Transverse colon (tissue), 4 donors: Measurements from ENCODE around the gene GPR78. TPM values are rescaled to one million over a fixed set of nuclear protein-coding genes. Genes with fewer than 3 reads are reported as not detected.

ENCODE experiments used
- DNase-seq: peaks from one replicate; pipeline ENCODE4 v3.0.0-alpha.2; 2019
- H3K27ac ChIP-seq, 4 donors: fragments of 200-600 bp; sonication (generic); 2 replicates each; pipeline ENCODE4 v1.5.1; 2016 to 2018; ENCODE audit warnings: inconsistent platforms in 4 of 4
- H3K27me3 ChIP-seq: fragments of 200-600 bp; sonication (generic); 2 replicates; pipeline ENCODE4 v1.5.1; 2017; ENCODE audit warnings: inconsistent platforms
- H3K36me3 ChIP-seq, 4 donors: fragments of 200-600 bp; sonication (generic); 2 replicates each; pipeline ENCODE4 v1.5.1; 2017 to 2019; ENCODE audit warnings: inconsistent platforms in 4 of 4
- H3K4me1 ChIP-seq, 4 donors: fragments of 200-600 bp; sonication (generic); 2 replicates each; pipeline ENCODE4 v1.5.1; 2017 to 2020; ENCODE audit warnings: inconsistent platforms in 4 of 4
- H3K4me3 ChIP-seq, 4 donors: fragments of 200-600 bp; sonication (generic); 1 replicate in 1 of 4; 2 replicates in 3 of 4; pipeline versions ENCODE4 v1.5.1 to v1.6.1; 2017 to 2019; ENCODE audit warnings: inconsistent platforms in 4 of 4
- H3K9me3 ChIP-seq, 2 donors: fragments of 200-600 bp; sonication (generic); 2 replicates each; pipeline ENCODE4 v1.5.1; 2017 to 2019; ENCODE audit warnings: inconsistent platforms in 2 of 2
- CTCF ChIP-seq, 5 experiments: fragments of 200-600 bp in 3 of 5; fragments of 450-650 bp in 2 of 5; sonication (generic) in 3 of 5; IDR thresholded peaks; 1 replicate in 2 of 5; 2 replicates in 3 of 5; pipeline ENCODE4 v1.5.1; 2016 to 2017; ENCODE audit warnings: antibody characterized with exemption in 5 of 5, inconsistent platforms in 3 of 5, mild to moderate bottlenecking in 2 of 5, moderate library complexity in 1 of 5
- EP300 ChIP-seq: sonication (generic); formaldehyde crosslinking; IDR thresholded peaks from one replicate; pipeline ENCODE4 v1.6.1; 2017; ENCODE audit warnings: antibody characterized with exemption, low read depth
- POLR2A ChIP-seq: fragments of 450-650 bp; IDR thresholded peaks from one replicate; pipeline ENCODE4 v1.6.1; 2016; ENCODE audit warnings: antibody characterized with exemption, mild to moderate bottlenecking, moderate library complexity
- POLR2AphosphoS5 ChIP-seq, 3 donors: sonication (generic); formaldehyde crosslinking; IDR thresholded peaks; one replicate each; pipeline ENCODE4 v1.6.1; 2016; ENCODE audit warnings: antibody characterized with exemption in 3 of 3
- WGBS, 2 donors: methylation state at CpG; one replicate each; pipeline ENCODE4 v1.1.5; 2018; ENCODE audit warnings: low coverage in 1 of 2; 5-methylcytosine and 5-hydroxymethylcytosine counted together
- in situ Hi-C, 4 donors: fragments of 200-750 bp; cut with MboI; loops; one replicate each; pipeline versions ENCODE4 v1.15.0 to v1.15.1; 2017; ENCODE audit warnings: low sequenced_read_pairs in 3 of 4, low pct_ligation_motif_present in 1 of 4, low pct_unique_long_range_greater_than_20kb in 1 of 4
- intact Hi-C: fragments of 100-400 bp; cut with DNase I; formaldehyde crosslinking; loops from one replicate; pipeline ENCODE4 v1.15.1; 2023; ENCODE audit warnings: low total_unique reads
- total RNA-seq, 4 donors: library from RNA; depleted of rRNA; stranded (reverse); fragments of >200 nt; gene quantifications; one replicate each; pipeline ENCODE4 v1.1.0, GENCODE V29; 2016

The GPR78 gene
- total RNA-seq, 4 donors from 2014 or later, result 0.14 TPM; not detected in 3

- Histone ChIP-seq H3K36me3 (no peaks in the 10 kb centered on the region), H3K27me3 (peaks cover 8% of the 10 kb centered on the region), H3K9me3 (no peaks in the 10 kb centered on the region), H3K4me1 (no peaks in the 10 kb centered on the region), H3K4me3 (no peak overlapping the region), H3K27ac (no peak overlapping the region)
- no peak for DNase-seq
- intact Hi-C loops (loop anchor here (10.0 kb wide), 1 partner anchor 313 kb away; no protein-coding TSS in a partner anchor), in situ Hi-C loops (no loop called here)
- 75% methylated on average over 10 of the region's 10 CpGs; no CpG with 5 or more reads in 1 of the 2 donors for WGBS, 2 donors
- no peak for TF ChIP-seq EP300
- TF ChIP-seq POLR2A, result no peak
- no peak for TF ChIP-seq POLR2AphosphoS5 (IDR thresholded peaks at IDR 0.05)
- TF ChIP-seq CTCF (IDR thresholded peaks at IDR 0.05), result no peak
These were observed 21.4 kb downstream of the GPR78 start for GRCh38 chr4:8601556-8601955.

- intact Hi-C loops, result loop anchor here (10.0 kb wide), 1 partner anchor 312 kb away; no protein-coding TSS in a partner anchor
- peaks cover 21% of the 10 kb centered on the region for H3K27me3 ChIP-seq
- WGBS, 2 donors, result 61% methylated on average over 16 of the region's 19 CpGs; no CpG with 5 or more reads in 1 of the 2 donors
These were observed 22.7 kb downstream of the GPR78 start for GRCh38 chr4:8602686-8603430.

GRCh38 chr4:8603931-8604330 lies 23.7 kb downstream of the GPR78 start:
- no peak overlapping the region for H3K27ac ChIP-seq
- TF ChIP-seq POLR2AphosphoS5 (IDR thresholded peaks at IDR 0.05) (no peak), EP300 (no peak)
- 88% methylated on average over 22 of the region's 22 CpGs; no CpG with 5 or more reads in 1 of the 2 donors for WGBS, 2 donors
- H3K4me1 ChIP-seq, result peaks cover 0 to 6% (median 0%) of the 10 kb centered on the region in 4 donors
- no peak for DNase-seq
- intact Hi-C loops (loop anchor here (10.0 kb wide), 1 partner anchor 311 kb away; no protein-coding TSS in a partner anchor), in situ Hi-C loops (no loop called here)
- peaks cover 27% of the 10 kb centered on the region for H3K27me3 ChIP-seq
- H3K36me3 ChIP-seq, result no peaks in the 10 kb centered on the region
- no peaks in the 10 kb centered on the region for H3K9me3 ChIP-seq
- no peak overlapping the region for H3K4me3 ChIP-seq

More at GRCh38 chr4:8602686-8603430, 22.7 kb downstream of the GPR78 start:
- Histone ChIP-seq H3K9me3 (no peaks in the 10 kb centered on the region), H3K4me1 (peaks cover 0 to 5% (median 0%) of the 10 kb centered on the region in 4 donors), H3K36me3 (no peaks in the 10 kb centered on the region), H3K4me3 (no peak overlapping the region), H3K27ac (no peak overlapping the region)
- in situ Hi-C loops, result no loop called here
- DNase-seq, result no peak
- TF ChIP-seq POLR2A (no peak), CTCF (IDR thresholded peaks at IDR 0.05) (no peak), EP300 (no peak), POLR2AphosphoS5 (IDR thresholded peaks at IDR 0.05) (no peak)

- no peaks in the 10 kb centered on the region for H3K36me3 ChIP-seq
- no peak overlapping the region for H3K4me3 ChIP-seq
- no peaks in the 10 kb centered on the region for H3K9me3 ChIP-seq
- H3K27me3 ChIP-seq, result peaks cover 27% of the 10 kb centered on the region
- no peak overlapping the region for H3K27ac ChIP-seq
- H3K4me1 ChIP-seq, result peaks cover 0 to 6% (median 0%) of the 10 kb centered on the region in 4 donors
- TF ChIP-seq POLR2A (no peak), EP300 (no peak), POLR2AphosphoS5 (IDR thresholded peaks at IDR 0.05) (no peak), CTCF (IDR thresholded peaks at IDR 0.05) (no peak)
- intact Hi-C loops (loop anchor here (10.0 kb wide), 1 partner anchor 310 kb away; no protein-coding TSS in a partner anchor), in situ Hi-C loops (no loop called here)
- no peak for DNase-seq
- 100% methylated on average over 1 of the region's 1 CpG for WGBS, 2 donors
These were observed 25.1 kb downstream of the GPR78 start for GRCh38 chr4:8605289-8605688.
